T-helper 2 cell treated with Interferon-gamma antibody and Interleukin-4, amounts not matched to agents 5 μg/mL and 100 μg/mL, for 36 hours (primary cell): ENCODE data around the gene BORCS8.
"Not testable (repeated sequence)": the region's sequence is repeated elsewhere in the genome, so short reads cannot be mapped to it uniquely, and the experiment has no call there.

Experiments used
- DNase-seq: peaks from one replicate; pipeline ENCODE4 v3.0.0; 2021; ENCODE audit warnings: low spot score
- H3K27ac Mint-ChIP-seq: one replicate; pipeline ENCODE4 v1.8.0; 2021; ENCODE audit warnings: mild to moderate bottlenecking, mixed read lengths
- H3K27me3 Mint-ChIP-seq: one replicate; pipeline ENCODE4 v1.8.0; 2021; ENCODE audit warnings: low read depth, mixed read lengths
- H3K36me3 Mint-ChIP-seq: one replicate; pipeline ENCODE4 v1.8.0; 2021; ENCODE audit warnings: low read depth, mixed read lengths
- H3K4me1 Mint-ChIP-seq: one replicate; pipeline ENCODE4 v1.8.0; 2021; ENCODE audit warnings: low read depth, mixed read lengths
- H3K4me3 Mint-ChIP-seq: one replicate; pipeline ENCODE4 v1.8.0; 2022; ENCODE audit warnings: mild to moderate bottlenecking, moderate library complexity, mixed read lengths
- H3K9me3 Mint-ChIP-seq: one replicate; pipeline ENCODE4 v1.8.0; 2021; ENCODE audit warnings: mixed read lengths

Gene BORCS8

DNA sequence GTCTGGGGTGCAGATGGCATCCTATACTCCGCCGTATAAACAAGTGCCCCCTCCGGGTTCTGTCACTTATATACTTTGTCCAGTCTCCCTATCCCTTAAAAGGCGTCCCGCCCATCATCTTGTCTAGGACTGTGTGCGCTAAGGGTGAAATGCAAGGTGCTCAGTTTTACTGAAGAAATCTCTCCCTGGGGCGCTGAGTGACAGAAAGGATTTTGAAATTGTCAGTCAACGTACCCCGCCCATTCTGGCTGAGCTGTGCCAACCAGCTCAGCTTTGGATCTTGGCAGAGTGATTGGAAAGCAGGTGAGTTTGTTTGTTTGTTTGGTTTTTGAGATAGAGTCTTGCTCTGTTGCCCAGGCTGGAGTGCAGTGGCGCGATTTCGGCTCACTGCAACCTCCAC lies 49.6 kb downstream of the BORCS8 start:
- Mint-ChIP-seq H3K36me3 (no peaks in the 10 kb centered on the region), H3K4me3 (no peak overlapping the region), H3K4me1 (peaks cover 13% of the 10 kb centered on the region), H3K27ac (no peak overlapping the region), H3K9me3 (no peaks in the 10 kb centered on the region), H3K27me3 (no peaks in the 10 kb centered on the region)
- DNase-seq, result no peak

DNA sequence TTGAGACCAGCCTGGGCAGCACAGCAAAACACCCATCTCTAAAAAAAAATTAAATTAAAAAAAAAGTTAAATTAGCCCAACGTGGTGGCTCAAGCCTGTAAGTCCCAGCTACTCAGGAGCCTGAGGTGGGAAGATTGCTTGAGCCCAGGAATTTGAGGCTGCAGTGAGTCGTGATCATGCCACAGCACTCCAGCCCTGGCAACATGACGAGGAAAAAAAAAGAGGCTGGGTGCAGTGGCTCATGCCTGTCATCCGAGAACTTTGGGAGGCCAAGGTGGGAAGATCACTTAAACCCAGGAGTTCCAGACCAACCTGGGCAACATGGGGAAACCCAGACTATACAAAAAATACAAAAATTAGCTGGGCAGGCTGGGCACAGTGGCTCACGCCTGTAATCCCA lies 51.5 kb downstream of the BORCS8 start:
- Mint-ChIP-seq H3K4me3 (no peak overlapping the region), H3K36me3 (no peaks in the 10 kb centered on the region), H3K27me3 (no peaks in the 10 kb centered on the region), H3K4me1 (peaks cover 17% of the 10 kb centered on the region), H3K9me3 (no peaks in the 10 kb centered on the region), H3K27ac (no peak overlapping the region)
- no peak for DNase-seq

DNA sequence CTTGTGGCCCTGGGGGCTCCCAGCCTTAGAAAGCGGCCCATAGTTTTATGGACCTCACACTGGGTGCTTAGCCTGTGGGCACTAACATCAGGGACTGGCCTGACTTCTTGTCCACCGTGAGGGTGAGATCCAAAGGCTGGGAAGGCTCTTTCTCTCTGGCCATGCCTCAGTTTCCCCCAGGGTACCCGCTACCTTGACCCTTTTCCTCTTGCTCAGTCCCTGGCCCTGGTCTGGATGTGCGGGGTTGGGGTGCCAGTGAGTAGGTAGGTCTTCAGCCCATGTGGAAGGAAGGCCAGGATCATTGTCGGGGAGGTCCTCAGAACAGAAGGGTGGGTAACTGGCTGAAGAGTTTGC lies 52.1 kb downstream of the BORCS8 start:
- peaks cover 20% of the 10 kb centered on the region for H3K4me1 Mint-ChIP-seq
- no peak overlapping the region for H3K4me3 Mint-ChIP-seq
- no peak for DNase-seq
- no peaks in the 10 kb centered on the region for H3K36me3 Mint-ChIP-seq
- peak overlapping the region; percentile 20 for H3K27ac Mint-ChIP-seq
- H3K27me3 Mint-ChIP-seq, result no peaks in the 10 kb centered on the region
- H3K9me3 Mint-ChIP-seq, result no peaks in the 10 kb centered on the region

DNA sequence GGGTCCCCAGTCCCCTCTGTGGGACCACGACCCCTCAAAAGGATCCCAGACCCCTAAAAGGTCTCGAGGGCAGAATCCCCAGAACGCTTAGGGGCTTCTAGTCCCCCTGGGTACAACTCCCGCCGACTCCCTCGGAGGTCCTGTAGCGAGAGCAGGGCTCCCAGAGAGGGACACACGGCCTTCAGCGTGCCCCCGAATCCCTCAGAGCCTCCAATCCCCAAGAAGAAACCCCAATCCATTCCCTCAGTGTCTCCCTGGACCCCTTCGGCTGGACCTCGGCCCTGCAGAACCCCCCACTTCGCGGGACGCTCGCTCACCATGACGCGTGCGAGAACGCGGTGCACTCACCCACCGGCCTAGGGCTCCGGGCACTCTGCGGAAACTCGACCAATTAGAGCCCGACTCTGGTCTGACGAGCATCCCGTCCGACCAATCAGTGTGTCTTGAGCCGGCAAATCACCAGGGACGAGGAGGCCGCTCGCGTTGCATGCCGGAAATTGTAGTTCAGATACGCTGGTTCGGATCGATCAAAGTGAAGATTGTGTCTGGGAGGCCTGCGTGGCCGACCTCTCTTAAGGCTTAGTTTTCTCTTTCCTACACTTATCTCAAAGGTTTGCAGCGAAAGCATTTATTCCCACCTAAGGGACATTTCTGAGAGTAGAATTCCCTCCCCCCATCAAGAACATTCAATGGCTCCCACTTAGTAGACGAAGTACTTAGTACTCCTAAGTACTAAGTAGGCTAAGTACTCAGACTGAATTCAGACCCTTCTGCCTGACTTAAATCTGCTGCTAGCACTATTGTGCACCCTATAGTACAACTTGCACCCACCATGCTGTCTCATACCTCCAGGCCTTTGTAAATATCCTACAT lies 53.6 kb downstream of the BORCS8 start, which contains the start of gene TMEM161A:
TMEM161A (minus strand) TSS at position 370 of the 873 bp plus-strand sequence; CDS start at position 320, 50 bp downstream.
- H3K36me3 Mint-ChIP-seq, result peaks cover 3% of the 10 kb centered on the region
- no peaks in the 10 kb centered on the region for H3K27me3 Mint-ChIP-seq
- H3K9me3 Mint-ChIP-seq, result no peaks in the 10 kb centered on the region
- DNase-seq, result peak; percentile 98
- H3K27ac Mint-ChIP-seq, result peak within 1 kb of the TSS; percentile 94
- H3K4me3 Mint-ChIP-seq, result peak within 1 kb of the TSS; percentile 94
- H3K4me1 Mint-ChIP-seq, result peaks cover 20% of the 10 kb centered on the region

DNA sequence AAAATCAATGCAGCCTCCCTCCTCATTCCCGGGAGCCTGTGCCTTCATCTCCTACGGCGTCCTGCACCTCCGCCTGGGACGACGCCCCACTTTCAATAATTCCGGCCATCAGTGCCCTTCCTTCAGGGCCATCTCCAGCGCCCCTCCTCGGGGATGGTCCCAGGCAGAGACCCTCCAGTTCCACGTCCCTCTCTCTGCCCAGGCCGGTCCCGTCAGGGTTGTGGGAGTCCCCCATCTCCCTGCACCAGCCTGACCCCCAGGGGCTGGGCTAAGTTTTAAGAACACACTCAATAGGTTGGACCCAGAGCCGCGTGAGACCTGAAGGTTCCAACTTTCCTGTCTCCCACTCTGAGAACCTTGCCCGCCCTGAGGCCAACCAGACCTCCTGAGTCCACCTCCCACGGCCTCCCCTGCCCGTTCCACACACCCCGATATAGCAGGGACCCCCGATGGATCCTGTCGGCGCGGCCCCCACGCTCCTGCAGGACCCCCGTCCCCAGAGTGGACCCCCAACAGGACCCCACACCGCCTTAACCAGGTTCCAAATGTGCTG lies 54.3 kb downstream of the BORCS8 start:
- peaks cover 20% of the 10 kb centered on the region for H3K4me1 Mint-ChIP-seq
- no peaks in the 10 kb centered on the region for H3K27me3 Mint-ChIP-seq
- peak overlapping the region; percentile 94 for H3K4me3 Mint-ChIP-seq
- peaks cover 4% of the 10 kb centered on the region for H3K36me3 Mint-ChIP-seq
- DNase-seq, result no peak
- H3K27ac Mint-ChIP-seq, result peak overlapping the region; percentile 94
- no peaks in the 10 kb centered on the region for H3K9me3 Mint-ChIP-seq

DNA sequence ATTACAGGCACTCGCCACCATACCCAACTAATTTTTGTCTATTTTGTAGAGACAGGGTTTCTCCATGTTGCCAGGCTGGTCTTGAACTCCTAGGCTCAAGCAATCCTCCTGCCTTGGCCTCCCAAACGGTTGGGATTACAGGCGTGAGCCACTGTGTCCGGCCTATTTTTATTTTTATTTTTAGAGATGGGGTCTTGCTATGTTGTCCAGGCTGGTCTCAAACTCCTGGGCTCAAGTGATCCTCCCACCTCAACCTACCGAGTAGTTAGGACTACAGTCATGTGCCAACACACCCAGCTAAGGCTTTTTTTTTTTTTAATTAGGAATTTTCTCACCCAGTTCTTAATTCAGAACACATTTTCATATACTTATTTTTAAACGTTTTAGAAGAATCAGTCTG lies 56.2 kb downstream of the BORCS8 start:
- not testable (repeated sequence) for H3K27ac Mint-ChIP-seq, H3K9me3 Mint-ChIP-seq, H3K27me3 Mint-ChIP-seq, DNase-seq, H3K4me3 Mint-ChIP-seq
- Mint-ChIP-seq H3K4me1 (peaks cover 20% of the 10 kb centered on the region), H3K36me3 (peaks cover 11% of the 10 kb centered on the region)

DNA sequence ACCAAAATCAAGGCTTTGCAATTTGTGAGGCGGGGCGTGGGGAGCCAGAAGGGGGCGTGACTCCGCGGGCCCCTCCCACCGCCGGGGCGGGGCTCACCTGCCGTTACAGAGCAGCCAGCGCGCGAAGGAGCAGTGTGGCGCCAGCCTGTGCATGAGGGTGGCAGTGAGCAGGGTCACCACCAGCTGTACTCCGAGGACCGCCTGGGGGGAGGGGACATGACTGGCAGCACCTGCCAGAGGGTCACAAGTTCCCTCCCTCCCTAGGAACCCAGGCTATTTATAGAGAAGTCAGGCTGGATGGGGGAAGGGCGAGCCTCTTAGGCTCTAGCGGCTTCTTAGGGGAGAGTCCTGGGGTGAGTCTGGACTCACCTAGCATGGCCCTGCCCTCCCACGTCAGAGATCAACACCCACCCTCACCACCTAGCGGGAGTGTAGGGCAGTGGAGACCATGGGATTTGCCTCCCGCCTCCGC lies 57.2 kb downstream of the BORCS8 start:
- Mint-ChIP-seq H3K4me3 (no peak overlapping the region), H3K4me1 (peaks cover 20% of the 10 kb centered on the region), H3K36me3 (peaks cover 14% of the 10 kb centered on the region), H3K27ac (no peak overlapping the region), H3K9me3 (peaks cover 8% of the 10 kb centered on the region), H3K27me3 (no peaks in the 10 kb centered on the region)
- no peak for DNase-seq

DNA sequence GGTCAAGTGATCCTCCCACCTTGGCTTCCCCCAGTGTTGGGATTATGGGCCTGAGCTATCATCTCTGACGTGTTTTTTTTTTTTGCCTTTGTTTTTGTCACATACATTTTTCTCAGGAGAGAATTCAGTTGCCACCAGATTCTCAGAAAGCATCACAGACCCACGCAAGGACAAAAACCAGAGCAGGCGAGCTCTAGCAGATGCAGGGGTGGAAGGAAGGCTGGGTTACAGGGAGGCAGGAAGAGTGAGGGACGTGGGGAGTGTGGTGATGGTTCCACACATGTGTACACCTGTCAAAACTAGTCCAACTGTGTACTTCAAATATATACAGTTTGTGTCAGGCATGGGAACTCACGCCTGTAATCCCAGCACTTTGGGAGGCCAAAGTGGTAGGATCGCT lies 58.0 kb downstream of the BORCS8 start:
- H3K9me3 Mint-ChIP-seq, result peaks cover 8% of the 10 kb centered on the region
- H3K27me3 Mint-ChIP-seq, result no peaks in the 10 kb centered on the region
- peaks cover 16% of the 10 kb centered on the region for H3K4me1 Mint-ChIP-seq
- H3K27ac Mint-ChIP-seq, result no peak overlapping the region
- peaks cover 14% of the 10 kb centered on the region for H3K36me3 Mint-ChIP-seq
- H3K4me3 Mint-ChIP-seq, result no peak overlapping the region
- DNase-seq, result no peak

DNA sequence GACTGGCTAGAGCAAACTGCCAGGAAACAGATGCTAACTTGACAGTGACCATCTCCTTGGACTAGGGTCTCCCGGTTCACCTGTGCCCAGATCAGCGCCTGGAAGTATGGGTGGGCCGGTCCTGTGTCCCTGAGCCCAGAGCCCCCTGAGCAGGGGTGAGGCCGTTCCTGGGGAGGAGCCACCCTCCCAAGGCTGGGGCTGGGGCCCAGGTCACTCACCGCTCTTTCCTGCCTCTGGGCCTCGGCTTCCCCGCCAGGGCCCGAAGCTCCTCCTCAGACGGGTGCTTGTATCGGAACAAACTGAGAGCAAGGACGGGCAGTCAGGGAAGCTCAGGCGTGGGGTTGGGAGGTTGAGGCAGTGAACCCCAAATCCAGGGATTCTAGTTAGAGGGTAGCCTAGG lies 59.0 kb downstream of the BORCS8 start:
- no peak overlapping the region for H3K4me3 Mint-ChIP-seq
- peaks cover 18% of the 10 kb centered on the region for H3K36me3 Mint-ChIP-seq
- peaks cover 9% of the 10 kb centered on the region for H3K9me3 Mint-ChIP-seq
- peaks cover 9% of the 10 kb centered on the region for H3K4me1 Mint-ChIP-seq
- no peak for DNase-seq
- H3K27ac Mint-ChIP-seq, result no peak overlapping the region
- no peaks in the 10 kb centered on the region for H3K27me3 Mint-ChIP-seq

DNA sequence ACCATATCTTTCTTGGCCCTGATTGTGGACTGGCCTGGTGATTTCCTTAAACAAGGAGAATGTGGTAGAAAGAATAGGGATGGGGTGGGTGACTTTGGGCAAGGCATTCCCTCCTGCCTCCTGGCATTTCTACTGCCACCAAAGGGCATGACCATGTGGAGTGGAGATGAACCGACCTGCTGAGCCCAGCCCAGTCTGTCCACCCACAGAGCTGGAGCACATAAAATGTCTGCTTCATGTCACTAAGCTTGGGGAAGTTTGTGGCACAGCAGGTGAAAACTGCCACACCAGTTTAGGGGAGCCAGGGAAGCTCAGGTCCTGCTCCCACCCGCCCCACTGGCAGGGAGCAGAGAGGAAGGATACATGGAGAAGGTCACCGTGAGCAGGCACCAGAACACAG lies 60.0 kb downstream of the BORCS8 start:
- peaks cover 19% of the 10 kb centered on the region for H3K36me3 Mint-ChIP-seq
- peaks cover 11% of the 10 kb centered on the region for H3K9me3 Mint-ChIP-seq
- no peak overlapping the region for H3K27ac Mint-ChIP-seq
- peaks cover 4% of the 10 kb centered on the region for H3K4me1 Mint-ChIP-seq
- H3K27me3 Mint-ChIP-seq, result no peaks in the 10 kb centered on the region
- no peak for DNase-seq
- no peak overlapping the region for H3K4me3 Mint-ChIP-seq
